ENCODE measurements around the gene DTX1. TPM values are rescaled to one million over a fixed set of nuclear protein-coding genes. Genes with fewer than 3 reads are reported as not detected.

The DTX1 gene
- total RNA-seq, 1 experiment from 2014 or later, result 5.5 TPM

- Histone ChIP-seq H3K9me3 (ENCODE audit: low read depth, low read length, poor library complexity, severe bottlenecking) (peaks cover 7% of the 10 kb centered on the region), H3K4me1 (ENCODE audit: insufficient read depth, low read length, poor library complexity, severe bottlenecking) (peaks cover 4% of the 10 kb centered on the region), H3K27ac (ENCODE audit: low read depth, low read length, poor library complexity, severe bottlenecking) (no peak overlapping the region), H3K27me3 (replicated peaks; ENCODE audit: insufficient read depth, low read depth, low read length, poor library complexity) (no peaks in the 10 kb centered on the region), H3K4me3 (ENCODE audit: low read depth, low read length, poor library complexity, severe bottlenecking) (no peak overlapping the region), H3K36me3 (ENCODE audit: insufficient read depth, low read length, poor library complexity, severe bottlenecking) (no peaks in the 10 kb centered on the region)
- BruUV-seq (replicated peaks), result no TSS peak
- TF ChIP-seq CTCF (conservative IDR thresholded peaks at IDR 0.05; ENCODE audit: low read depth, low read length) (no peak), EZH2 (IDR thresholded peaks at IDR 0.05; ENCODE audit: borderline replicate concordance, low read depth, low read length, poor library complexity, severe bottlenecking) (no peak)
- intact Hi-C loops (cut with micrococcal nuclease; ENCODE audit: unreplicated experiment), result no loop called here
- ChIA-PET POLR2A (ENCODE audit: low non-redundant PET) (no interaction called here), CTCF (interaction anchor here (0.5 kb wide), 1 partner anchor 154 kb away, joined by 3 read pairs; no protein-coding TSS in a partner anchor)
- DNase-seq (ENCODE audit: low spot score), result no peak
Measured at GRCh38 chr12:113014565-113014964, 42.0 kb upstream of the DTX1 start.

- intact Hi-C loops (cut with micrococcal nuclease; ENCODE audit: unreplicated experiment), result no loop called here
- no TSS peak for BruUV-seq (replicated peaks)
- Histone ChIP-seq H3K36me3 (ENCODE audit: insufficient read depth, low read length, poor library complexity, severe bottlenecking) (no peaks in the 10 kb centered on the region), H3K4me1 (ENCODE audit: insufficient read depth, low read length, poor library complexity, severe bottlenecking) (peaks cover 4% of the 10 kb centered on the region), H3K27me3 (replicated peaks; ENCODE audit: insufficient read depth, low read depth, low read length, poor library complexity) (no peaks in the 10 kb centered on the region), H3K4me3 (ENCODE audit: low read depth, low read length, poor library complexity, severe bottlenecking) (no peak overlapping the region), H3K9me3 (ENCODE audit: low read depth, low read length, poor library complexity, severe bottlenecking) (no peaks in the 10 kb centered on the region), H3K27ac (ENCODE audit: low read depth, low read length, poor library complexity, severe bottlenecking) (no peak overlapping the region)
- DNase-seq (ENCODE audit: low spot score), result peak; percentile 23
- TF ChIP-seq CTCF (conservative IDR thresholded peaks at IDR 0.05; ENCODE audit: low read depth, low read length) (no peak), EZH2 (IDR thresholded peaks at IDR 0.05; ENCODE audit: borderline replicate concordance, low read depth, low read length, poor library complexity, severe bottlenecking) (no peak)
- ChIA-PET POLR2A (ENCODE audit: low non-redundant PET) (no interaction called here), CTCF (no interaction called here)
Measured at GRCh38 chr12:113016796-113017195, 39.7 kb upstream of the DTX1 start.

- TF ChIP-seq EZH2 (IDR thresholded peaks at IDR 0.05; ENCODE audit: borderline replicate concordance, low read depth, low read length, poor library complexity, severe bottlenecking) (no peak), CTCF (conservative IDR thresholded peaks at IDR 0.05; ENCODE audit: low read depth, low read length) (no peak)
- no TSS peak for BruUV-seq (replicated peaks)
- peak; percentile 43 for DNase-seq (ENCODE audit: low spot score)
- Histone ChIP-seq H3K36me3 (ENCODE audit: insufficient read depth, low read length, poor library complexity, severe bottlenecking) (no peaks in the 10 kb centered on the region), H3K4me1 (ENCODE audit: insufficient read depth, low read length, poor library complexity, severe bottlenecking) (peaks cover 4% of the 10 kb centered on the region), H3K4me3 (ENCODE audit: low read depth, low read length, poor library complexity, severe bottlenecking) (no peak overlapping the region), H3K27ac (ENCODE audit: low read depth, low read length, poor library complexity, severe bottlenecking) (no peak overlapping the region), H3K9me3 (ENCODE audit: low read depth, low read length, poor library complexity, severe bottlenecking) (no peaks in the 10 kb centered on the region), H3K27me3 (replicated peaks; ENCODE audit: insufficient read depth, low read depth, low read length, poor library complexity) (no peaks in the 10 kb centered on the region)
- CTCF ChIA-PET, result no interaction called here
- POLR2A ChIA-PET (ENCODE audit: low non-redundant PET), result interaction anchor here (0.7 kb wide), 1 partner anchor 1729 kb away, joined by 5 read pairs; no protein-coding TSS in a partner anchor
- intact Hi-C loops (cut with micrococcal nuclease; ENCODE audit: unreplicated experiment), result no loop called here
Measured at GRCh38 chr12:113019025-113019424, 37.5 kb upstream of the DTX1 start.
